ENCODE data around the gene NMUR1.
A peak's percentile ranks its signal among the peaks of the same experiment; 100 is the strongest.
"Not testable (repeated sequence)": the region's sequence is repeated elsewhere in the genome, so short reads cannot be mapped to it uniquely, and the experiment has no call there.

The NMUR1 gene, protein sequence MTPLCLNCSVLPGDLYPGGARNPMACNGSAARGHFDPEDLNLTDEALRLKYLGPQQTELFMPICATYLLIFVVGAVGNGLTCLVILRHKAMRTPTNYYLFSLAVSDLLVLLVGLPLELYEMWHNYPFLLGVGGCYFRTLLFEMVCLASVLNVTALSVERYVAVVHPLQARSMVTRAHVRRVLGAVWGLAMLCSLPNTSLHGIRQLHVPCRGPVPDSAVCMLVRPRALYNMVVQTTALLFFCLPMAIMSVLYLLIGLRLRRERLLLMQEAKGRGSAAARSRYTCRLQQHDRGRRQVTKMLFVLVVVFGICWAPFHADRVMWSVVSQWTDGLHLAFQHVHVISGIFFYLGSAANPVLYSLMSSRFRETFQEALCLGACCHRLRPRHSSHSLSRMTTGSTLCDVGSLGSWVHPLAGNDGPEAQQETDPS

DNA sequence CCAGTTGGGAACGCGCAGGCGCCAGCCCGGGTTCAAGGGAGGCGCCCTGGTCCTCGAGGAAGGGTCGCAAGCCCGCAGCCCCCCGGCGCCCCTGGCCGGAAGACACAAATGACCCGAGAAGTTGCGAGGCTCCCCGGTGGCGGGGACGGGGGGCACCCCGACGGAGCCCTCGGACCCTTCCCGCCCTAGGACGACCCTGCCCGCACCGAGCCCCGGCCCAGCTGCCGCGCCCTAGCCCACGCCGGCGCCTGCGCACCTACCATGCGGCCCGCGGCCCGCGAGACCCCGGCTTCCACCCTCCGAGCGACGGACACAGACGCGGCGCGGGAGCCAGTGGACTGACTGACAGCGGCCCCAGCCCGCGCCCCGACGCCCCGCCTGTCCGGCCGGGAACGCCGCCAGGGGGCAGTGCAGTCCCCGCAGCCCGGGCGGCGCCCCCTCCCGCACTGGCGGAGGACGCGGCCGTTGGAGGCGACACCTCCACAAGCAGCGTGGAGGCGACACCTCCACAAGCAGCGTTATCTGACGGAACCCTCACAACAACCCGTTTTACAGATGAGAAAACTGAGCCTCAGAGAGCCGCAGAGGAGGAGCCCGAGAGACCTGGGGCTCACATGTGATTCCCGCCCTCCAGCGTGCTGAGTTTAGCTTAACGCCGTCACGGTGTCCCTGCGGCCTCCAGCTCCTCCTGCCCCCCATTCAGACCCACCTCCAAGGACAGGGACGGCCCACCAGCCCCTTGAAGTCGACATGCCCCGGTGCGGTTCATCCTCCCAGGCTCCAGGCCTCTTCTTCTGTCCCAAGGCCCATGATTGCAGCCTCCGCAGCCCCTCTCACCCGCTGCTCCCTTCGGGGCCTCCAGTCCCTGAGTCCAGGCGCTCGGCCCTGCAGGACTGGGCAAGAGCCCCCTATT is at the start of gene NMUR1:
Gene NMUR1 (minus strand): TSS at position 347 of the 913 bp plus-strand sequence. CDS start 84 bp downstream, at position 263.
- no peak for DNase-seq

DNA sequence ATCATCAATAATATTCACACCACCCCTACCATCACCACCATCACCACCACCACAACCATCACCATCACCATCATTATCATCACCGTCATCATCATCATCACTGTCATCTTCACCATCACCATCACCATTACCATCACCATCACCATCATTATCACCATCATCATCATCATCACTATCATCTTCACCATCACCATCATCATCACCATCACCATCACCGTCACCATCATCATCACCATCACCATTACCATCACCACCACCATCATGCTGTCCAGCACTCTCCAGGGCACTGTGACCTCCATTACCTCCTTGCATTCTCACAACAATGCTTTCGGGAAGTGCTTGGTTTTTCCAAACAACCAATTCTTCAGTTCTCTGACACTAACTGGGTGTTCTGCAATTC is 49.3 kb upstream of the NMUR1 start:
- DNase-seq, result no peak

- DNase-seq, result not testable (repeated sequence)
Measured at GRCh38 chr2:231578655-231579054, 48.4 kb upstream of the NMUR1 start.

- no peak for DNase-seq
Measured at GRCh38 chr2:231576465-231576864, 46.2 kb upstream of the NMUR1 start.

GRCh38 chr2:231575612-231576256 is 45.5 kb upstream of the NMUR1 start:
- DNase-seq, result no peak

DNA sequence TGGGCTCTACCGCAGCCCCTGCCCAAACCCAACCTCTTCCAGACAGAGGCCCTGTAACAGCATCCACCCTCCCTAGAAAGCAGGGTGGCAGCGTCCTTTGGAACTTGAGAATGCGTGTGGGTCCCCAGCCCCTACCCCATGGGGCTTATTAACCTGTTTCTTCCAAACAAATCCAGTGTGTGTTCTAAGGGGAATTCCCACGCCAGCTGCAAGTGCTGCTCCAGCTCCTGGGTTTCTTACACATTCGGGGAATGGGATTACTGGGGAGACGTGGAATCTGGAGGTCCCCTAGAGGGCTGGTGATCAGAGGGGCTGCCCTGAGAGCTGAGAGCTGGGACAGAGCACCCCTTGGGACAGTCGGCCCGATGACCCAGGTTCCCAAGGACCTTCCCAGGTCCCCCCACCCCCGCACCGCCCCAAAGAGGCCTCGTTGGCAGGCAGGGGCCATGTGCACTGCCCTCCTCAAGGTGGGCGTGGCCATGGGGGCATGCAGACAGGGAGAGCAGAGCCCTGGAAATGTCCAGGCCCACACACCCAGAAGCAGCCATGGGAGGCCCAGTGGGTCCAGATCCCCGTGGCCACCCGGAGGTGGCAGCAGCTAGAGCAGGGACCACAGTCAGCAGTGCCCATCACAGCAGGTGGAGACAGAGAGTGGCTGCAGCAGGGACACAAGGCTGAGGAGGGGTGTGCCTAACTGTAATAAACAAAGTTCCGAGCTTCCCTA is 43.6 kb upstream of the NMUR1 start:
- DNase-seq, result no peak

DNA sequence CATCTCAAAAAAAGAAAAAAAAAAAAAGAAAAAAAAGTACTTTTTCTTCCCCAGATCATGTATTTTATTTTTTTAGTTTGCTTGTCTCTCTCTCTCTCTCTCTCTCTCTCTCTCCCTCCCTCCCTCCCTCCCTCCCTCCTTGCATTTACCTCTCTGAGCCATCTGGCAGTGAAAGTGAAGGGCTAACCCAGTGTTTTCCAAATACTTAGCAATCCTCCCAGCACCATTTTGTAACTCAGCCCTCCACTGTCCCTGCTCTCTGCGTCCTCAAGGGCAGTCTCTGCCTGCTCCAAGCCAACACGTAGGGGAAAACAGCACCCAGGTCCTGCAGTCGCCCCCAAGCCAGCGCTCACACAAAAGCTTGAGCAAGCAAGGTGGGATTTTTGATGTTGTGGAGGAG is 42.9 kb upstream of the NMUR1 start:
- no peak for DNase-seq

- no peak for DNase-seq
Measured at GRCh38 chr2:231571661-231572191, 41.5 kb upstream of the NMUR1 start.

DNA sequence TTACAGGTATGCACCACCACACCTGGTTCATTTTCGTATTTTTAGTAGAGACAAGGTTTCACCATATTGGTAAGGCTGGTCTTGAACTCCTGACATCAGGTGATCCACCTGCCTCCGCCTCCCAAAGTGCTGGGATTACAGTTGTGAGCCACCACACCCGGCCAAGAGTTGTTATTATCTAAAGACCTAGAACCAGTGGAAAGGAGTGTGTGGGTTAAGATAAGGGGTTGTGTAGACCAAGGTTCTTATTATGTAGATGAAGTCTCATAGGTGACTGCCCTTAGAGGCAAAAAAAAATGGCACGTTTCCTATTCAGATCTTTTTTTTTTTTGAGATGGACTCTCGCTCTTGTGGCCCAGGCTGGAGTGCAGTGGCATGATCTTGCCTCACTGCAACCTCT is 40.7 kb upstream of the NMUR1 start:
- not testable (repeated sequence) for DNase-seq

DNA sequence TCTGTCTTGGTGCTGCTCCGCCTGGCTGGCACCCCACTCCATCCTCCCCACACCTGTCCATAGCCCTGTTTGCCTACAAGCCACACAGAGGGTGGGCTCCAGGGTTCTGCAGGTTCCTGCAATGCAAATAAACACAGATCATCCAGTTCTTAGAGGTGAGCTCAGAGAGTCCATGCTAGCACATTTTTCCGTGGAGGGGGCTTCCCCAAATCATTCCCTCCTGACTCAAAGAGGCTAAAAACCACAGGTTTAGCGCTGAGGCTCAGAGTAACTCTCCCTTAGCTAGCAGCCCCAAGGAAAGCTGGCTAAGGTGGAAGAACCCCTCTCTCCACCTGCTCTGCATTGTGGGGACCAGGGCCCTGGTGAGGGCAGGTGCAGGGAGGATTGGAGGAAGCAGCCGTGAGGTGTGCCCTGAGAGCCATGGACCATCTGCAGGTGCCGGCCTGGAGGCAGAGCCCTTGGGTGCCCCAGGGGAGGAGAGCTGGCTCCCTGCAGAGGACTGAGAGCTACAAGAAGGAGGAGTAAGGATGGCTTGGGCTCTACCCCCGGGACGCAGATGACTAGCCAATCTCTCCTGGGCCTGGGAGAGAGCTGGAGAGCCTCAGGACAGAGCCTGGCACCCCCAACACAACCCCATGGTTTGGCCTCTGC is 38.7 kb upstream of the NMUR1 start:
- no peak for DNase-seq

DNA sequence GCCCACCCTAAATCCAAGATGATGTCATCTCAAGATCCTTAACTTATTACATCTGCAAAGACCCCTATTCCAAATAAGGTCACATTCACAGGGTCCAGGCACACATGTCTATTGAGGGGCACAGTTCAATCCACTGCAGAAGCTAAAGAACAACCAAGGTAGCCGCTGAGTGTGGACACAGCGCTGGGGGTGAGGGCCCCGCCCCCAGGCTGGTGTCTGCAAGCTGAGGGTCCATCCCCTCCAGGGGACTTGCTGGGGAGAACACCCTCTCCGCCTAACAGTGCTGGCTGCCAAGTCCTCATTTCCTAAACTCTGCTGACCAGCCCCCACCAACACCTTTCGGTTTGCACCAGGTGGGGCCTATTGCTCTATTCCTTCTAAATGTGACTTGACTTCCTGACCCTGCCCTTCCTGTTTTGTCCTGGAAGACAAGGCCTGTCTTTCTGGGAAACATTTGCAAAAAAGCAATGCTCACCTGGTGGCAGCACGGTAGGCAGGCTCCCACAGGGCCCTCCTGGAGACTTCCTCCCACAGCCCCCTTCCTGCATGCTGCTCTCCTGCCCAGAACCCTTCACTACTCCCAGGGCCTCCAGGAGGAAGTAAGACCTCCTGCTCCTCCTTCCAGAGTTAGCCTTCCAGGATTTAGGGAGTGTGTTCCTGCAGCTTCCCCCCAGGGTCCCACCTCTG is 38.0 kb upstream of the NMUR1 start:
- no peak for DNase-seq

DNA sequence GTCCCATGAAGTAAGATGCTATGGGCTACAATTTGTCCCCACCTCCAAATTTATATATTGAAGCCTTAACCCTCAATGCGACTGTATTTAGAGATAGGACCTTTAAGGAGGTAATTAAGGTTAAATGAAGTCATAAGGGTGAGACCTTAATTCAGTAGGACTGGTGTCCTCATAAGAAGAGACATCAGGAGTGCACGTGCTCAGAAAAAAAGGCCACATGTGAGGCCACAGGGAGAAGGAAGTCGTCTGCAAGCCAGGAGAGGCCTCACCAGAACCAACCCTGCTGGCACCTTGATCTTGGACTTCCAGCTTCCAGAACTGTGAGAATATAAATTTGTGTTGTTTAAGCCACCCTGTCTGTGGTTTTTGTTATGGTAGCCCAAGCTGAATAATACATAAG is 36.9 kb upstream of the NMUR1 start:
- DNase-seq, result no peak

GRCh38 chr2:231565887-231566594 is 35.8 kb upstream of the NMUR1 start:
- no peak for DNase-seq

DNA sequence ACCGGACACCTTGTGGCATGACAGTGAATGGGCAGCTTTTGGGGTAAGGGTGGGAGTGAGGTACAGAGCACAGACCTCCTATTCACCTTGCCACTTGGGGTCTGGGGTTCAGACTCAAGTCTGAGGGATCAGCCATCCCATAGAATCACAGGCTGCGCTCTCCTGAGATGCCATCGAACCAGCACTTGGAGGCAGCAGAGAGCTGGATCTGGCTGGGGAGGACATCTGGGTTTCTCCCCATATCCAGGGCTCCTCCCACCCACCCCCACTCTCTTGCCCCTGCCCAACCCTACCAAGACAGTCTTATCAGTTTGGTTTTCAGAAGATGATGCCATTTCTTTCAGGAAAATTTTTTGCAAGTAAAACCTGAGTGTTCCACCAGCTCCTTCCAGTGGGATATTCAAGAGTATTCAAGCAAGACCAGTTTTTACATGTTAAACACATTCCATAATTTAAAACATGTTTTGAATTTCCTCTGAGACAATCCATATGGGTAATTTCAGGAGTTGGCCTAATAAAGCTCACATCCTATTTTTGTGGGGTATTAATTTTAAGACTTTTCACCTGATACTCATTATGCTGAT is 33.2 kb upstream of the NMUR1 start:
- peak; percentile 11 for DNase-seq

DNA sequence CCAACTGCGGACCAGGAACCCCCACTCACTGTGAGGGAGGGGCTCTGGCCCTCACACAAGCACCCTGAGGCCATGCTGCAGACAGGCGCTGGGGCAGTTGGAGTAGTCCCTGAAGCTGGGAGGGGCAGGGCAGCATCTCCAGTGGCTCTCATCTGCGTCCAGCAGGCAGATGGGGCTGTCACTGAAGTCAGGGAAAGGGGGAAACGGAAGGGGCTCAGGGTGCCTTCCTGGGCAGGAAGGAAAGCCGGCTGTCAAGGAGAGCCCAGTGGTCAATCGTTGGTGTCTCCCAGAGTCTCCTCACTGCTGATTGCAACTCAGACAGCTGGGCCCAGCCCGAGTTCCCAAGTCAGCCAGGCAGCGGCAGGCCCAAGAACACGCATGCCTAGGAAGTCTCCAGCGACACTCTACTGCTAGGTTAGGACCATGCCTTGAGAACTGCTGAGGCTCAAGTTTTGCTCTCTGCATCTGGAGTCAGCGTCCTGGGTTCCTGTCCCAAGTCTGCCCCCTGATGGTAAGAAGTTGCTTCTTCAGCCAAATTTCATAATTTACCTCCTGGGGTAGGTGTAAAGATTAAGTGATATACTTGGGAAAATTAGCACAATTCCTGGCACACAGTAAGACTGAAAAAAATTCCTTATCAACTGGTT is 27.4 kb upstream of the NMUR1 start:
- no peak for DNase-seq

GRCh38 chr2:231556981-231557380 is 26.7 kb upstream of the NMUR1 start:
- no peak for DNase-seq

DNA sequence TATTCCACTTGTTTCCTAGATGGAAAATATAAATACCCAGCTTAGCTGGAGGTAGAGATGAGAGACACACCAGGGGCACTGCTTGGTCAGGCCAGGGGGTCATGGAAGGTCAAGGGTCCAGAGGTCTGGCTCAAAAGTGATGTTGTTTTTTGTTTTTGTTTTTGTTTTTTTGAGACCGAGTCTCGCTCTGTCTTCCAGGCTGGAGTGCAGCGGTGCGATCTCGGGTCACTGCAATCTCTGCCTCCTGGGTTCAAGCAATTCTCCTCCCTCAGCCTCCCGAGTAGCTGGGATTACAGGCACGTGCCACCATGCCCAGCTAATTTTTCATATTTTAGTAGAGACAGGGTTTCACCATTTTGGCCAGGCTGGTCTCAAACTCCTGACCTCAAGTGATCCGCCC is 26.3 kb upstream of the NMUR1 start:
- not testable (repeated sequence) for DNase-seq

DNA sequence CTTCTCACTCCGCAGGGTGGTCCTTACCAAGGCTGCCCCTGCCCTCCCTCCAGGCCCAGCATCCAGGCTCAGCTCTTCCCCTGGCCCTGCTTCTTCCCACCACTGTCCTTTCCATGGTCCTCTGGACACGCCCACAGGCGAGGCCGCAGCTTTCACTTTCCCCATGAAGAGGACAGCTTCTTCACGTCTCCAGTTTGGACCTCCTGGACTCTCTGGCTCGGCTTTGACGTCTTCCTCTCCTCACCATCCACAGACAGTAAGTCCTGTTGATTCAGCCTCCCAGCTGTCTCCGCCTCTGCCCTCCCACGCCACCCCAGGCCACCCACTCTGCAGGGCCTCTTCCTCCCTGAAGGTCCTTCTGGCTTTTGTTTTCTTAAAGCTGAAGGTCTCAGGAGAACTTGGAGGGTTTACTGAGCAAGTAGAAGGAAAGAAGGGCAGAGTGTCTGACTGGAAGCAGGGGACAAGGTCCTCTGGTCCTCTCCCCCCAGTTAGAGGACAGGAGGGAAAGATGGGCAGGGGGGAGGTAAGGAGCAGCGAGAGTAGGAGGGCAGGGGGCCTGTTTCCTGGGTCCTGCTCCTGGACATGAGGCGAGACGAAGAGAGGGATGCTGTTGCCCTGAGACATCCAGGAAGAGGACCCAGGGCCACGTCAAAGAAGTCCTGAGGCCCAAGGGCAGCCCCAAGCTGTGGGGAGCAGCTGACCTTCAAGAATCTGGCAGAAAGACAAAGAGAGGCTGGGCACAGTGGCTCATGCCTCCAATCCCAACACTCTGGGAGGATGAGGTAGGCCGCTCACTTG is 24.7 kb upstream of the NMUR1 start:
- DNase-seq, result no peak

DNA sequence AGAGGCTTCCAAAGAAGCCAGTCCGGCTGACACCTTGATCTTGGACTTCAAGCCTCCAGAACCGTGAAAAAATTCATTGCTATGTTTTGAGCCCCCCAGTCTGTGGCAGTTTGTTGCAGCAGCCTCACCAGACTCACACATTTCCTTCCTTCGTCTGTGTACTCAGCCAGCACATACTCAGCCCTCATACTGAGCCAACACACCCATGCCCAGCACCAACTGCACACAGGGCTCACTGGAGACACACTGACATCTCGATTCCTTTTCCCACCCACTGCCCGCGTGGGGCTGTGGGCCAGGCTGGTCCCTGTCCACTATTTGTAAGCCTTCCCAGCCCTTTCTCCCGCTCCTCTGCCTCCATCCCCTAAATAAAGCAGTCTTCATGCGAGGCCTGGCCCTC is 24.1 kb upstream of the NMUR1 start:
- no peak for DNase-seq

Data from NCI-H1092 (cell line).